ENCODE data around the gene KLHL40. TPM values are rescaled to one million over a fixed set of nuclear protein-coding genes. Genes with fewer than 3 reads are reported as not detected.
"Not testable (repeated sequence)": the region's sequence is repeated elsewhere in the genome, so short reads cannot be mapped to it uniquely, and the experiment has no call there.

KLHL40 gene
- total RNA-seq, 1 donor from 2014 or later, result not detected

DNA sequence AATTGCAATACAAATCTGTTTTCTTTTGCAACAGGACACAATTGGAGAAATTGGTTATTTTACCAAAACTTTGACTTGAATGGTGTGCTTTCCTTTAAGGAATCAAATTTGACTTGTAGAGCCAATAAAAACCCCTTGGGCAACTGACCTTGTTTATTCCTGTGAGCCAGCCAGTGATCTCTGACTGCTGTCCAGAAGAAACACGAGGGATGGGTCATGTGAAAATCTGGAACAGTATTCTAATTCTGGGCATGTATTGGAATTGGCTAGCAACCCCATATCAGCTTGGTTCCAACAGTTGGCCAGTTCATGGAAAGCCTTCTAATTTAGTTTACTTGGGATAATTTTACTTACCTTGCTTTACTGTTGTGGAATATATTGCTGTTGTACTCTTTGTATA lies 36.4 kb downstream of the KLHL40 start:
- Histone ChIP-seq H3K36me3 (ENCODE audit: insufficient read depth, low read length) (no peaks in the 10 kb centered on the region), H3K4me2 (ENCODE audit: low read length) (no peak overlapping the region)

DNA sequence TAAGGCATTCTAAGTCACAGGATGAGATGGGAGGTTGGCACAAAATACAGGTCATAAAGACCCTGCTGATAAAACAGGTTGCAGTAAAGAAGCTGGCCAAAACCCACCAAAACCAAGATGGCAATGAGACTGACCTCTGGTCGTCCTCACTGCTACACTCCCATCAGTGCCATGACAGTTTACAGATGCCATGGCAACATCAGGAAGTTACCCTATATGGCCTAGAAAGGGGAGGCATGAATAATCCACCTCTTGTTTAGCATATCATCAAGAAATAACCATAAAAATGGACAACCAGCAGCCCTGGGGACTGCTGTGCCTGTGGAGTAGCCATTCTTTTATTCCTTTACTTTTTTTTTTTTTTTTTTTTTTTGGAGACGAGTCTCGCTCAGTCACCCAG lies 37.1 kb downstream of the KLHL40 start:
- H3K36me3 Mint-ChIP-seq (ENCODE audit: low read depth, unreplicated experiment); H3K4me3 Mint-ChIP-seq (ENCODE audit: unreplicated experiment); H3K27ac Mint-ChIP-seq (ENCODE audit: unreplicated experiment): not testable (repeated sequence)

More for the DNA sequence above, 36.4 kb downstream of the KLHL40 start:
- no peaks in the 10 kb centered on the region for H3K36me3 Mint-ChIP-seq (ENCODE audit: low read depth, unreplicated experiment)
- Histone ChIP-seq H2AFZ (ENCODE audit: low read depth, low read length) (no peak overlapping the region), H3K27ac (ENCODE audit: low read depth, low read length) (no peak overlapping the region), H3K4me3 (ENCODE audit: insufficient read depth, low read depth, low read length) (no peak overlapping the region), H4K20me1 (ENCODE audit: insufficient read depth, low read length) (no peaks in the 10 kb centered on the region), H3K79me2 (ENCODE audit: insufficient read depth, low read length) (no peaks in the 10 kb centered on the region), H3K27me3 (ENCODE audit: insufficient read depth, low read length) (peaks cover 6% of the 10 kb centered on the region), H3K4me1 (ENCODE audit: insufficient read depth, low read length) (no peaks in the 10 kb centered on the region), H3K9ac (ENCODE audit: low read length) (no peak overlapping the region), H3K9me3 (ENCODE audit: insufficient read depth, low read depth, low read length) (no peaks in the 10 kb centered on the region)
- no peak overlapping the region for H3K27ac Mint-ChIP-seq (ENCODE audit: unreplicated experiment)
- H3K27me3 Mint-ChIP-seq (ENCODE audit: low read depth, unreplicated experiment), result peaks cover 6% of the 10 kb centered on the region
- H3K9me3 Mint-ChIP-seq (ENCODE audit: unreplicated experiment), result peaks cover 4% of the 10 kb centered on the region
- peaks cover 6% of the 10 kb centered on the region for H3K4me1 Mint-ChIP-seq (ENCODE audit: low read depth, unreplicated experiment)
- no peak for DNase-seq (ENCODE audit: low read depth)
- no peak overlapping the region for H3K4me3 Mint-ChIP-seq (ENCODE audit: unreplicated experiment)
- FAIRE-seq, result no peak
- TF ChIP-seq, protein P1, sequence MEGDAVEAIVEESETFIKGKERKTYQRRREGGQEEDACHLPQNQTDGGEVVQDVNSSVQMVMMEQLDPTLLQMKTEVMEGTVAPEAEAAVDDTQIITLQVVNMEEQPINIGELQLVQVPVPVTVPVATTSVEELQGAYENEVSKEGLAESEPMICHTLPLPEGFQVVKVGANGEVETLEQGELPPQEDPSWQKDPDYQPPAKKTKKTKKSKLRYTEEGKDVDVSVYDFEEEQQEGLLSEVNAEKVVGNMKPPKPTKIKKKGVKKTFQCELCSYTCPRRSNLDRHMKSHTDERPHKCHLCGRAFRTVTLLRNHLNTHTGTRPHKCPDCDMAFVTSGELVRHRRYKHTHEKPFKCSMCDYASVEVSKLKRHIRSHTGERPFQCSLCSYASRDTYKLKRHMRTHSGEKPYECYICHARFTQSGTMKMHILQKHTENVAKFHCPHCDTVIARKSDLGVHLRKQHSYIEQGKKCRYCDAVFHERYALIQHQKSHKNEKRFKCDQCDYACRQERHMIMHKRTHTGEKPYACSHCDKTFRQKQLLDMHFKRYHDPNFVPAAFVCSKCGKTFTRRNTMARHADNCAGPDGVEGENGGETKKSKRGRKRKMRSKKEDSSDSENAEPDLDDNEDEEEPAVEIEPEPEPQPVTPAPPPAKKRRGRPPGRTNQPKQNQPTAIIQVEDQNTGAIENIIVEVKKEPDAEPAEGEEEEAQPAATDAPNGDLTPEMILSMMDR (IDR thresholded peaks at IDR 0.05; ENCODE audit: insufficient read depth, low read depth, low read length), result no peak
- no peak for TF ChIP-seq EZH2 (IDR thresholded peaks at IDR 0.05; ENCODE audit: insufficient read depth, low read length)

DNA sequence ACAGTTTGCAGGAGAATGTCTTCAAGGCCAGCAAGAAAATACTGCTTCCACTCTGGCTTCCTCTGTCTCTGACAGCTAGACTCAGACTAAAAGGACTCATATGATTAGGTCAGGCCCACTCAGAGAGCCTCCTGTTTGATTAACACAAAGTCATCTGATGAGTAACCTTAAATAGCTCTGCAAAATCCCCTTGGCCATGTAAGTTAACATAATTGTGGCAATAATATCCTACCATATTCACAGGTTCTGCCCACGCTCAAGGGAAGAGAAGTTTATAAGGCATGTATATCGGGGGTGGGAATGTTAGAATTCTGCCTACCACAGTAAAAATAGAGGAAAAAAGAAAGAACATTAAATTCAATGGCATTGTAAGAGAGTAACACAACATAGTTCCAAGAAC lies 37.9 kb downstream of the KLHL40 start:
- H3K9me3 Mint-ChIP-seq (ENCODE audit: unreplicated experiment), result peaks cover 4% of the 10 kb centered on the region
- Histone ChIP-seq H3K36me3 (ENCODE audit: insufficient read depth, low read length) (no peaks in the 10 kb centered on the region), H3K9me3 (ENCODE audit: insufficient read depth, low read depth, low read length) (no peaks in the 10 kb centered on the region), H4K20me1 (ENCODE audit: insufficient read depth, low read length) (no peaks in the 10 kb centered on the region), H3K27me3 (ENCODE audit: insufficient read depth, low read length) (peaks cover 3% of the 10 kb centered on the region), H3K27ac (ENCODE audit: low read depth, low read length) (no peak overlapping the region), H3K4me2 (ENCODE audit: low read length) (no peak overlapping the region), H3K4me3 (ENCODE audit: insufficient read depth, low read depth, low read length) (no peak overlapping the region), H2AFZ (ENCODE audit: low read depth, low read length) (no peak overlapping the region), H3K79me2 (ENCODE audit: insufficient read depth, low read length) (no peaks in the 10 kb centered on the region), H3K9ac (ENCODE audit: low read length) (no peak overlapping the region), H3K4me1 (ENCODE audit: insufficient read depth, low read length) (no peaks in the 10 kb centered on the region)
- no peaks in the 10 kb centered on the region for H3K36me3 Mint-ChIP-seq (ENCODE audit: low read depth, unreplicated experiment)
- H3K27me3 Mint-ChIP-seq (ENCODE audit: low read depth, unreplicated experiment), result peaks cover 3% of the 10 kb centered on the region
- no peak overlapping the region for H3K27ac Mint-ChIP-seq (ENCODE audit: unreplicated experiment)
- no peak for DNase-seq (ENCODE audit: low read depth)
- no peak for FAIRE-seq
- TF ChIP-seq EZH2 (IDR thresholded peaks at IDR 0.05; ENCODE audit: insufficient read depth, low read length), result no peak
- TF ChIP-seq, protein P1 (IDR thresholded peaks at IDR 0.05; ENCODE audit: insufficient read depth, low read depth, low read length), result no peak
- peaks cover 6% of the 10 kb centered on the region for H3K4me1 Mint-ChIP-seq (ENCODE audit: low read depth, unreplicated experiment)
- H3K4me3 Mint-ChIP-seq (ENCODE audit: unreplicated experiment), result no peak overlapping the region

More for the DNA sequence above, 37.1 kb downstream of the KLHL40 start:
- H3K4me3 ChIP-seq (ENCODE audit: insufficient read depth, low read depth, low read length); H3K27me3 Mint-ChIP-seq (ENCODE audit: low read depth, unreplicated experiment); H3K4me1 ChIP-seq (ENCODE audit: insufficient read depth, low read length); H3K4me2 ChIP-seq (ENCODE audit: low read length); H3K9me3 ChIP-seq (ENCODE audit: insufficient read depth, low read depth, low read length); H3K36me3 ChIP-seq (ENCODE audit: insufficient read depth, low read length); H3K9me3 Mint-ChIP-seq (ENCODE audit: unreplicated experiment); H3K4me1 Mint-ChIP-seq (ENCODE audit: low read depth, unreplicated experiment); H3K27ac ChIP-seq (ENCODE audit: low read depth, low read length); H3K9ac ChIP-seq (ENCODE audit: low read length); FAIRE-seq; H4K20me1 ChIP-seq (ENCODE audit: insufficient read depth, low read length); H2AFZ ChIP-seq (ENCODE audit: low read depth, low read length); H3K27me3 ChIP-seq (ENCODE audit: insufficient read depth, low read length); DNase-seq (ENCODE audit: low read depth); H3K79me2 ChIP-seq (ENCODE audit: insufficient read depth, low read length): not testable (repeated sequence)
